Amniotic stem cell (primary cell): ENCODE measurements around the gene CFAP54.
"Not testable (repeated sequence)": the region's sequence is repeated elsewhere in the genome, so short reads cannot be mapped to it uniquely, and the experiment has no call there.

Experiments used
- DNase-seq: peaks from one replicate; lab custom pipeline; 2025; lab: John Stamatoyannopoulos, UW

CFAP54 gene

GRCh38 chr12:96623155-96623554, 133.8 kb downstream of the CFAP54 start:
- DNase-seq = no peak

- no peak for DNase-seq
Observed at GRCh38 chr12:96623656-96624217, 134.4 kb downstream of the CFAP54 start.

DNA sequence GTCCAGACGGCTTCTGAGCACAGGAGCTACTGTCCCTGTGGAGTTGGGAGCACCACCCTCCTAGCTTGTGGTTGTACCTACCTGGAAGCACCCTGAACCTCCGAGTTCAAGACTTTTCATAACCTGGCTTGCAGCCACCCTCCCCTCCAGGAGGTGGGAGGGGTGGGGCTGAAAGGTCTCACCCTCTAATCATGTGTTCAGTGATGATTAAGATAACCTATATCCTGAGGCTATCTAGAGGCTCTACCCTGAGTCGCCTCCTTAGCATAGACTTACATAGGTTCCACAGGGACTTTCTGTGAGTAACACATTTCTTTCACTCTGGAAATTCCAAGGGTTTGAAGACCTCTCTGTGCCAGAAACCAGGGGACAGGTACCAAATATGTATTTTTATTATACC, 146.5 kb downstream of the CFAP54 start:
- no peak for DNase-seq

DNA sequence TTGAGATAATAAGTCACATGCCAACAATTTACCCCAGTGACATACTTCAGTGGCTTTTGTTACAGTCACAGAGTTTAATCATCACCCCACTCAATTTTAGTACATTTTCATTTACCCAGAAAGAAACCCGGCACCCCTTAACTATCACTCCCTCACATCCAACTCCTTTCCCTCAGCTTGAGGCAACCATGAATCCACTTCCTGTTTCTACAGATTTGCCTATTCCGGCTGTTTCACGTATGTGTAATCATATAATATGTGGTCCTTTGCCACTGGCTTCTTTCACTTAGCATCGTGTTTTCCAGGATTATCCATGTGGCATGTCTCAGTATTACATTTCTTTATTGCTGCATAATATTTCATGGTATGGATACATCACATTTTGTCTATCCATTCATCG, 147.5 kb downstream of the CFAP54 start:
- DNase-seq = no peak

DNA sequence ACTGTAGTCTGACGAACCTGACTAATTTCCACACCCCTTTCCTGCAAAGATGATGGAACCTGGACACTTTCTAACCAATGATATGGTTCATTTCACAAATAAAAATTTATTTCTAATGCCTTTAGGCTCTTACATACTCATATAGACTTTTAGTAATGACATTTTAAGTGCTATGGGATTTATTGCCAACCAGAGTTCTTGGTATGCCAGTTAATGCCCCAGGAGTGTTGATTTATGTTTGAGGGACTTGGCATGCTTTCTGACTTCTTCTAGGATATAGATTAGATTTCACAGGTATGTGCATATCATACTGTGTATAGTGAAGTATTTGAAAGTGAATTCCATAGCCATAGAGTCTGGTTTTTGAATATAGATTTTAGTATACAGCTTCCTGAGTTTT, 159.5 kb downstream of the CFAP54 start:
- no peak for DNase-seq

- DNase-seq = no peak
Observed at GRCh38 chr12:96652870-96653269, 163.5 kb downstream of the CFAP54 start.

DNA sequence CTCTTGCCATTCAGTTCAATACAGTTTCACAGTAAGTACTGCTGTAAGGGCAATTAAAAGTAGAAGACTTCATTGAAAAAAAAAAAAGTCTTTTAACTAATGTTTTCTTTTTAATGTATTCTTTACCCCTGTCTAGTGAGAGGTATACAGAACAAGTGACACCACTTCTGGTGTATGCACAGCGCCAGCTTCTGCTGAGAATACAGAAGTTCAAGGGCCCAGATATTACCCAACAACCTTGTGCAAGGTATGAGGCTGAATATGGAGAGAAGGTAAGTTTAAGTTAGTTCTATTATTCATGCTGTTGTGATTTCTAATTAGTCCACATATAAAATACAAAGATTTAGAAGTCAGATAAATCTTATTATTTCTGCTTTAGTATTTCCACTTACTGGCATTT, 168.7 kb downstream of the CFAP54 start:
- DNase-seq = no peak

DNA sequence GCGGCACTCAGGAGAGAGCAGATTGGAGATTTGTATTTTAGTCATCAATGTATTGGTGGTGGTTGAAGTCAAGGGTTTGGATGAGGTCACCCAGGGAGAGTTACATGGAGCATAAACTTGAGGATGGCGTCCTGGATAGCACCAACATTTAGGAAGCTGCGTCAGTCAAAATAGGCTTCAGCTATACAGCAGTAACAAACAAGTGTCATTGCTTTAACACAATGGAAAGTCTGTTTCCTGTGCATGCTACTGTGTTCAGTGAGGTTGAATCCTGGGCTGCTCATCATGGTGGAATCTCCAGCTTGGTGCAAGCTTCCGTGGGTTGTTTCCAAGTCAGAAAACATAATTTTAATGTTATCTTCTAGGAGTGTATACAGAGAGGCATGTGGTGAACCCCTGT, 180.4 kb downstream of the CFAP54 start:
- no peak for DNase-seq

- DNase-seq = no peak
Observed at GRCh38 chr12:96670334-96670899, 181.0 kb downstream of the CFAP54 start.

DNA sequence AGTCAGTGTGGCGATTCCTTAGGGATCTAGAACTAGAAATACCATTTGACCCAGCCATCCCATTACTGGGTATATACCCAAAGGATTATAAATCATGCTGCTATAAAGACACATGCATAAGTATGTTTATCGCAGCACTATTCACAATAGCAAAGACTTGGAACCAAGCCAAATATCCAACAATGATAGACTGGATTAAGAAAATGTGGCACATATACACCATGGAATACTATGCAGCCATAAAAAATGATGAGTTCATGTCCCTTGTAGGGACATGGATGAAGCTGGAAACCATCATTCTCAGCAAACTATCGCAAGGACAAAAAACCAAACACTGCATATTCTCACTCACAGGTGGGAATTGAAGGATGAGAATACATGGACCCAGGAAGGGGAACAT, 186.1 kb downstream of the CFAP54 start:
- not testable (repeated sequence) for DNase-seq

GRCh38 chr12:96677363-96677762, 188.0 kb downstream of the CFAP54 start:
- DNase-seq = no peak

GRCh38 chr12:96687719-96688118, 198.3 kb downstream of the CFAP54 start:
- no peak for DNase-seq

DNA sequence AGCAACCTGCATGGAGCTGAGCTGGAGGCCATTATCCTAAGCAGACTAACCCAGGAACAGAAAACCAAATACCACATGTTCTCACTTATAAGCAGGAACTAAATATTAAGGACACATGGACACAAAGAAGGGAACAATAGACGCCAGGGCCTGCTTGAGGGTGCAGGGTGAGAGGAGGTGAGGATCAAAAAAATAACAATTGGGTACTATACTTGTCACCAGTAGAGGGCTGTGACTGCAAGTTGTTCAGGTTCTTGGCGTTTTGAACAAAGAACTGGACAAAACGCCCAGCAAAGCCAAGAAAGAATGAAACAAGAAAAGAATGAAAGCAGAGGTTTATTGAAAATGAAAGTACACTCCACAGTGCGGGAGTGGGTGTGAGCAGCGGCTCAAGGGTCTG, 209.1 kb downstream of the CFAP54 start:
- DNase-seq = no peak

- no peak for DNase-seq
Observed at GRCh38 chr12:96698965-96699364, 209.6 kb downstream of the CFAP54 start.

DNA sequence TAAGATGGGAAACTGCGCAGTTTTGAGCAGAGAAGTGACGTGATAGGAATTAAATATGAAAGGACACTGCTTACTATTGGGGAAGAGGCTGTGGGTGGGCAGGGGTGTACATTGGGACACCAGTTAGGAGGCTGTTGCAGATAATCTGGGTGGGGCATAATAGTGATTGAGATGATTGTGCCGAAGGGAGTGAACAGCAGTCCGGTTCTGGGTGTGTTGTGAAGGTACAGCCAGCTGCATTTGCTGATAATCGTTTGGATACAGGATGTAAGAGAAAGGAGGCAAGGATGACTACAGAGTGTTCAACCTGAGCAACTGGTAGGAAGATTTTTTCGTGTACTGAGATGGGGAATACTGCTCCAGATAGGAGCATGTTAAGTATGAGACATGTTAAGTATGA, 212.5 kb downstream of the CFAP54 start:
- DNase-seq = no peak

DNA sequence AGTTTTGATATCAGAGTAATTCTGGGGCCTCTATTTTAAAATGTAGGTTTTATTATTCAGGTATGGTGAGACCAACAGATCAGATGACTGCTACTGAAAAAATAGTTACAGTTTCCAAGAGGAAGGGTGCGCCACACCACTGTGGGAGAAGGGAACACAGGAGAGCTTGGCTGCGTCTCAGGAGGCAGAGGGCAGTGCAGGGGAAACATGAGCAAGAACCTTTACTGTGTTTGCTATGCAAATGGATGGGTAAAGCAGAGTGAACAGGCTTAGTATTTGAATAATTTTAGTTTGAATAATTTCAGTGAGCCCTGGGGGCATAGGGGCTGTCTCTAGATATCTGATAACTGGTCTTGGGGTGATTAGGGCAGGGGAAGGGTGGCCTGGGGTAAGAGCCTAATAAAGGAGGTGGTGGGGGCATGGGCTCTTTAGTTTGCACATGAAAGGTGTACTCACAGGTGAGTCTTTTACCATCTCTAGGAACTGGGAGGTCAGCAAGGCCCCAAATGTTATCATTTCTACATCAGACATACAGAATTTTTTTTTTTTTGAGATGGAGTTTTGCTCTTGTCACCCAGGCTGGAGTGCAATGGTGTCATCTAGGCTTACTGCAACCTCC, 220.9 kb downstream of the CFAP54 start:
- DNase-seq = no peak

DNA sequence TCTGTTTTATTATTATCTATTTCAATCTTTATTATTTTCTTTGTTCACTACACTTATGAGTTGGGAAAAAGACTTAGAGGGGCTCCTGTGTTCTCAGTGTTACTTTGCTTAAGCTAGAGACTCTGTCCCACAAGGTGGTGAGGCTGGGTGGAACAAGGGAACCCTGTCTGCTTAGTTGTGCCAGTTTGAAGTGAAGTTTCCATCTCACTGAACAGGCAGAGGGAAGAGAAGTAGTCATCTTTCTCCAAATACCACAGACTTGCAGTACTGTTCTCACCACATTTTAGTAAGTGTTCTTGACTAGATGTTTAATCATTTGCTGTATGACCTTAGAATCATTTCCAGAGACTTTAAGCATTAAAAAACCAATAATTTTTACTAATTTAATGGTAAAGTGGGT, 222.0 kb downstream of the CFAP54 start:
- DNase-seq = no peak

GRCh38 chr12:96714199-96714598, 224.8 kb downstream of the CFAP54 start:
- DNase-seq = no peak

DNA sequence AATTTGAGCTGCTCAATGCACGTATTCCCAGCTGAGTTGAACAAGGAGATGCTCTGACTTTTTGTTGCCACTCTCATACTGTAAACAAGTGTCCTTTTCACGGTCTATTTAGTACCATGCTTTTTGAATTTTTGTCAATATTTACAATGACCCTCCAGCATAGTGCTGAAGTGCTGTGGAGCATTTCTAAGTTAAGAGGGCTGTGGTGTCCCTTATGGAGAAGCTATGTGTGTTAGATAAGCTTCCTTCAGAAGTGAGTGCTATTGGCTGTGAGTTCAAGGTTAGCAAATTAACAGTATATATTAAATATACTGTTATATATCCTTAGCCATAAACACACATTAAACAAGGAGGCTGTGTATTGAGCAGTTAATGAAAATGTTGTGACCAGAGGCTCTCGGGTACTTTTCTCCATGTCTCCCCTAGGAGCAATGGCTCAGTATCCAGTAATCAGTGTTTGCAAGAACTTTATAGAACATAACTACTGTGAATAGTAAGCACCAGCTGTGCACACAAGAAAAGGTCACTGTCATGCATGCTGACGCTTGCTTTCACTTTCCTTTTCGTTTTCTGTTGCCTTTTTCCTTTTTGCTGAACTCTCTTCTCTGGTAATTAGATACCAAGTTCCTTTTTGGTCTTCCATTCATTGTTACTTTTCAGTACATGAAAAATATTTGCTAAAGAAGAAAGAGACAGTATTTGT, 230.4 kb downstream of the CFAP54 start:
- no peak for DNase-seq

GRCh38 chr12:96720363-96720705, 231.0 kb downstream of the CFAP54 start:
- DNase-seq = no peak

DNA sequence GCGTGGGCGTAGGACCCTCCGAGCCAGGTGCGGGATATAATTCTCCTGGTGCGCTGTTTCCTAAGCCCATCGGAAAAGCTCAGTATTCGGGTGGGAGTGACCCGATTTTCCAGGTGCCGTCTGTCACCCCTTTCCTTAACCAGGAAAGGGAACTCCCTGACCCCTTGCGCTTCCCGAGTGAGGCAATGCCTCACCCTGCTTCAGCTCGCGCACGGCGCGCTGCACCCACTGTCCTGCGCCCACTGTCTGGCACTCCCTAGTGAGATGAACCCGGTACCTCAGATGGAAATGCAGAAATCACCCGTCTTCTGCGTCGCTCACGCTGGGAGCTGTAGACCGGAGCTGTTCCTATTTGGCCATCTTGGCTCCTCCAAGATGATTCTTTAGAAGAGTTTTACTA, 240.1 kb downstream of the CFAP54 start:
- not testable (repeated sequence) for DNase-seq

DNA sequence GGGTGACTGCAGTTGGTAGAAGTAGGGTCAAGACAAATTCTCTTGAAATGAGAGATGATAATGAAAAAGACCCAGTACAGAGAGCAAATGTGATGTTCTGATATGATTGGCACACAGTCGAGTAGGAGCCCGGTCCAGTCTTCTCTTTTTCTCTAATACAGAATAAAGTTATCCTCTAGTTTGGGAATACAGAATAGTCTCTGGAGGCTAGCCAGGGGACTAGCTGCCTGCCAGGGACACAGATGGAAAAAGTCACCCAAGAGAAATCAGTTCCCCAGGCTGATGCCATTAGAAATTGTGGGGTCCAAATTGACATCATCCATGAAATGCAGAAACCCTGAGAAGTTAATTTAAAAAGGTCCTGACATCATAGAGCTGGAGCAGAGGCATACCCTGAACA, 240.5 kb downstream of the CFAP54 start:
- no peak for DNase-seq

DNA sequence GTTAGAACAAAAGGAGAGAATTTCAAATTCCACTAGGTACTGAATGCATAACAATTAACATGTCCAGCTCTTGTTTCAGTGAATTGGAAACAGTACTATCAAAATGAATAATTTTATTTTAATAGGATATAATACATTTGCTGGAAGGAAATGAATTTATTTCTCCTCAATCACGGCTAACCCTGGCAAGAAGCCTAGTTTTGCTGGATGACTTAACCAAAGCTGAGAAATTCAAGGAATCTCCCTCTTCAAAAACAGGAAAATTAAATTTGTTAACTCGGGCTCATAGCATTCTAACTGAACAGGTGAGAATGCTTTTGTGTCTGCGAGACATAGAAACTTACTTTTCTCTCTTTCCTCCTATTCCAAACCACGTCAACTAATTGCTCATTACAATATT, 254.2 kb downstream of the CFAP54 start:
- DNase-seq = peak; percentile 8

DNA sequence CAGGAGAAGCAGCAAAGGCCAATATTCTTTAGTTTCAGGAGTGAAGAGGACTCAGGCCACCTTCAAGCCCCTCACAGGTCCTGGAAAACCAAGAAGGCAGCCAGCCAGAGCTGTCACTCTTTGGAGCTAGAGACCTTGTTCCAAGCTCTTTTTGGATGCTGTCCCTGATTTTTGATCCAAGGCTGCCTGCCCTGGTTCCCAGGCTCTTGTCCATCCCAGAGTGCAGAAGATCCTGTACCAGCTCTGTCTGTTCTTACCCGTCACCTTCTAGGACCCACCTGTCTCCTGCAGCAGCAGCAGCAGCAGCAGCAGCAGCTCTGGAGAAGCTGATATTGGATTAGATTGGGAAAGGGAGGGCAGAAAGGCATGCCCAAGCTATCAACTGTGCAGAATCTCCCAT, 260.6 kb downstream of the CFAP54 start:
- DNase-seq = no peak
